ENCODE measurements around the gene MPZL2. TPM values are rescaled to one million over a fixed set of nuclear protein-coding genes. Genes with fewer than 3 reads are reported as not detected.

MPZL2 gene
- total RNA-seq, 1 experiment from 2014 or later, result 1.2 TPM

- ATAC-seq (no peak), DNase-seq (ENCODE audit: low spot score) (no peak)
- no peaks in the 10 kb centered on the region for H3K36me3 Mint-ChIP-seq
- ChIA-PET CTCF (no interaction called here), POLR2A (no interaction called here)
- H3K4me1 Mint-ChIP-seq, result no peaks in the 10 kb centered on the region
- TF ChIP-seq GTF2I (CRISPR knock-in tag; conservative IDR thresholded peaks at IDR 0.05) (no peak), ZNF138 (CRISPR knock-in tag; conservative IDR thresholded peaks at IDR 0.05) (no peak), ZNF232 (CRISPR knock-in tag; IDR thresholded peaks at IDR 0.05) (no peak), FOXP4 (CRISPR knock-in tag; IDR thresholded peaks at IDR 0.05) (no peak), NFYB (CRISPR knock-in tag; conservative IDR thresholded peaks at IDR 0.05; ENCODE audit: low read depth) (no peak), FOXJ3 (CRISPR knock-in tag; IDR thresholded peaks at IDR 0.05; ENCODE audit: borderline replicate concordance) (no peak), ZNF281 (CRISPR knock-in tag; IDR thresholded peaks at IDR 0.05) (no peak)
- H3K4me3 Mint-ChIP-seq, result no peak overlapping the region
- H3K9me3 Mint-ChIP-seq, result no peaks in the 10 kb centered on the region
- H3K27ac Mint-ChIP-seq, result no peak overlapping the region
- H3K27me3 Mint-ChIP-seq (ENCODE audit: low read depth), result no peaks in the 10 kb centered on the region; the same call in 1 of the 2 replicates
These were observed 34.0 kb downstream of the MPZL2 start for GRCh38 chr11:118230088-118230487.

DNA sequence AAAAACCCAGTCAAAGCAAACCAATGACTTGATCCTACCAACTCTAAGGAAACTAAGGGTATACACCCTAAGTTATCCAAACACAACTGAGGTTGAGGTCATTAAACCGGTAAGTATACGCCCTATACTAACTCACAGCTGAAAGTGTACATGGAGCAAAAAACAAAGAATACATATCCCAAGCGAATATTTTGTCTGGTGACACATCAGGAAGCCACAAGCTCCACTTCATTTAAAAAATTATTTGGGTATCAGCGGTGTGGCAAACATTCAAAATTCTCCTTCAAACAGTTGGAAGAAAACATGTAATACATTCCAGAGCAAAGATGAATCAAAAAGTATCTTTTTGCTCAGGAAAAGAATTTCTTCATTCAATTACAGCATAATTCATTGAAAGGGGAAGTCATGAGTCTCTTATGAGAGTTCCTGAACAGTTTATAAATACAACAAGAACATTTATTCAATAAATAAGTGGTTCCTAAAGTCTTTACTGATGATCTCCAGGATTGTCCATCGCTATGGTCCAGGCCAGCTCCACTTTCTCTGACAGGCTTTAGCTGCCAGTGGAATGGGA is 34.7 kb downstream of the MPZL2 start:
- TF ChIP-seq AFF4 (CRISPR knock-in tag; IDR thresholded peaks at IDR 0.05; ENCODE audit: borderline replicate concordance) (no peak), ZBTB43 (CRISPR knock-in tag; IDR thresholded peaks at IDR 0.05) (no peak), ATF3 (CRISPR knock-in tag; conservative IDR thresholded peaks at IDR 0.05) (no peak), FOXK1 (CRISPR knock-in tag; IDR thresholded peaks at IDR 0.05) (no peak), ETV6 (CRISPR knock-in tag; IDR thresholded peaks at IDR 0.05) (no peak), ATF2 (CRISPR knock-in tag; IDR thresholded peaks at IDR 0.05; ENCODE audit: borderline replicate concordance, low read depth) (no peak), ZNF138 (CRISPR knock-in tag; conservative IDR thresholded peaks at IDR 0.05) (no peak), EMX1 (CRISPR knock-in tag; IDR thresholded peaks at IDR 0.05) (no peak), GRHL2 (CRISPR knock-in tag; IDR thresholded peaks at IDR 0.05; ENCODE audit: insufficient replicate concordance, severe bottlenecking) (no peak), ATF1 (CRISPR knock-in tag; IDR thresholded peaks at IDR 0.05) (no peak), NFYB (CRISPR knock-in tag; conservative IDR thresholded peaks at IDR 0.05; ENCODE audit: low read depth) (no peak), TEAD4 (CRISPR knock-in tag; IDR thresholded peaks at IDR 0.05) (no peak)
- TF ChIP-seq, protein P1, sequence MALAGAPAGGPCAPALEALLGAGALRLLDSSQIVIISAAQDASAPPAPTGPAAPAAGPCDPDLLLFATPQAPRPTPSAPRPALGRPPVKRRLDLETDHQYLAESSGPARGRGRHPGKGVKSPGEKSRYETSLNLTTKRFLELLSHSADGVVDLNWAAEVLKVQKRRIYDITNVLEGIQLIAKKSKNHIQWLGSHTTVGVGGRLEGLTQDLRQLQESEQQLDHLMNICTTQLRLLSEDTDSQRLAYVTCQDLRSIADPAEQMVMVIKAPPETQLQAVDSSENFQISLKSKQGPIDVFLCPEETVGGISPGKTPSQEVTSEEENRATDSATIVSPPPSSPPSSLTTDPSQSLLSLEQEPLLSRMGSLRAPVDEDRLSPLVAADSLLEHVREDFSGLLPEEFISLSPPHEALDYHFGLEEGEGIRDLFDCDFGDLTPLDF (CRISPR knock-in tag; IDR thresholded peaks at IDR 0.05), result no peak
- TF ChIP-seq, protein P2, sequence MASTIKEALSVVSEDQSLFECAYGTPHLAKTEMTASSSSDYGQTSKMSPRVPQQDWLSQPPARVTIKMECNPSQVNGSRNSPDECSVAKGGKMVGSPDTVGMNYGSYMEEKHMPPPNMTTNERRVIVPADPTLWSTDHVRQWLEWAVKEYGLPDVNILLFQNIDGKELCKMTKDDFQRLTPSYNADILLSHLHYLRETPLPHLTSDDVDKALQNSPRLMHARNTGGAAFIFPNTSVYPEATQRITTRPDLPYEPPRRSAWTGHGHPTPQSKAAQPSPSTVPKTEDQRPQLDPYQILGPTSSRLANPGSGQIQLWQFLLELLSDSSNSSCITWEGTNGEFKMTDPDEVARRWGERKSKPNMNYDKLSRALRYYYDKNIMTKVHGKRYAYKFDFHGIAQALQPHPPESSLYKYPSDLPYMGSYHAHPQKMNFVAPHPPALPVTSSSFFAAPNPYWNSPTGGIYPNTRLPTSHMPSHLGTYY (CRISPR knock-in tag; IDR thresholded peaks at IDR 0.05), result no peak
- ATAC-seq (no peak), DNase-seq (ENCODE audit: low spot score) (no peak)
- no peaks in the 10 kb centered on the region for H3K36me3 Mint-ChIP-seq
- POLR2A ChIA-PET, result interaction anchor here (0.6 kb wide), 1 partner anchor 31 kb away, joined by 3 read pairs; no protein-coding TSS in a partner anchor
- CTCF ChIA-PET, result no interaction called here
- H3K9me3 Mint-ChIP-seq, result no peaks in the 10 kb centered on the region
- no peak overlapping the region for H3K27ac Mint-ChIP-seq
- no peak overlapping the region for H3K4me3 Mint-ChIP-seq
- H3K4me1 Mint-ChIP-seq, result no peaks in the 10 kb centered on the region
- H3K27me3 Mint-ChIP-seq (ENCODE audit: low read depth), result no peaks in the 10 kb centered on the region; the same call in 1 of the 2 replicates

Data from WTC11 (cell line).